Thyroid gland (tissue), 4 donors: ENCODE data around the gene SNX24. TPM values are rescaled to one million over a fixed set of nuclear protein-coding genes. Genes with fewer than 3 reads are reported as not detected.

Source experiments
- DNase-seq, 2 donors: peaks; one replicate each; pipeline ENCODE4 v3.0.0-alpha.2; 2019
- H3K27ac ChIP-seq, 3 donors: fragments of 200-600 bp; sonication (generic); 1 replicate in 2 of 3; 2 replicates in 1 of 3; pipeline ENCODE4 v1.5.1; 2016 to 2019; ENCODE audit warnings: mild to moderate bottlenecking in 1 of 3, moderate library complexity in 1 of 3
- H3K27me3 ChIP-seq: fragments of 200-600 bp; sonication (generic); one replicate; pipeline ENCODE4 v1.5.1; 2019
- H3K36me3 ChIP-seq, 2 donors: fragments of 200-600 bp; sonication (generic); one replicate each; pipeline ENCODE4 v1.5.1; 2016 to 2019
- H3K4me1 ChIP-seq, 2 donors: fragments of 200-600 bp; sonication (generic); one replicate each; pipeline ENCODE4 v1.5.1; 2017 to 2019
- H3K4me3 ChIP-seq, 3 donors: fragments of 200-600 bp; sonication (generic); replicated peaks in 1 of 3; 1 replicate in 2 of 3; 2 replicates in 1 of 3; pipeline ENCODE4 v1.5.1; 2016; ENCODE audit warnings: mild to moderate bottlenecking in 1 of 3
- H3K9me3 ChIP-seq: fragments of 200-600 bp; sonication (generic); one replicate; pipeline ENCODE4 v1.5.1; 2017
- POLR2A ChIP-seq, 2 donors: fragments of 450-650 bp; IDR thresholded peaks; one replicate each; pipeline ENCODE4 v1.6.1; 2017; ENCODE audit warnings: antibody characterized with exemption in 2 of 2, mild to moderate bottlenecking in 2 of 2, moderate library complexity in 1 of 2
- WGBS, 2 donors: methylation state at CpG; one replicate each; pipeline ENCODE4 v1.1.5; 2017; 5-methylcytosine and 5-hydroxymethylcytosine counted together
- intact Hi-C: fragments of 100-400 bp; cut with DNase I; formaldehyde crosslinking; loops from one replicate; pipeline ENCODE4 v1.15.1; 2023
- total RNA-seq, 4 donors: library from RNA; depleted of rRNA; stranded (reverse); fragments of >200 nt; gene quantifications; one replicate each; pipeline ENCODE4 v1.2.3, GENCODE V29; 2016
- TF ChIP-seq, protein P1 (sequence below), 6 experiments: fragments of 200-600 bp in 3 of 6; fragments of 450-650 bp in 3 of 6; sonication (generic) in 3 of 6; IDR thresholded peaks; one replicate each; pipeline ENCODE4 v1.5.1; 2016 to 2019; ENCODE audit warnings: antibody characterized with exemption in 6 of 6, mild to moderate bottlenecking in 2 of 6, inconsistent platforms in 1 of 6, moderate library complexity in 1 of 6

SNX24 gene
- total RNA-seq, 4 donors from 2014 or later: 17.1 to 39.7 (median 33.1) TPM

DNA sequence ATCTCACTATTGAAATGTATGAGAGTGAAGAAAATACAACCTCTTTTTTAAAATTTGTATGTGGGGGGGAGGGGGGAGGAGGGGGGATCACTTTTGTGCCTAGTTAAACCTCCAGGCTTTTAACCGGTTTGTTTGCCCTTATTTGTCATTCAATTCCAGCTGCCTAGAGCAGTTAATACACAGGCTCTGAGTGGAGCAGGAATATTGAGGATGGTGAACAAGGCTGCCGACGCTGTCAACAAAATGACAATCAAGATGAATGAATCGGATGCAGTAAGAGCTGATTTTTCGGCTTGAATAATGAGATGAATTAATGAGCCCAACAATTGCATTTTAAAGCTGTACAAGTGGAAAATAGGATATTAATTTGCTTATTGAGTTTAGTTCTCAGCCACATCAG lies 28.7 kb upstream of the SNX24 start:
- H3K4me1 ChIP-seq: no peaks in the 10 kb centered on the region
- 85 to 86% methylated on average over 5 of the region's 5 CpGs for WGBS, 2 donors
- H3K36me3 ChIP-seq: peaks cover 0 to 6% of the 10 kb centered on the region in 2 donors
- H3K9me3 ChIP-seq: no peaks in the 10 kb centered on the region
- no peak overlapping the region for H3K27ac ChIP-seq
- H3K27me3 ChIP-seq: no peaks in the 10 kb centered on the region
- intact Hi-C loops: no loop called here
- H3K4me3 ChIP-seq: no peak overlapping the region
- TF ChIP-seq, protein P1, sequence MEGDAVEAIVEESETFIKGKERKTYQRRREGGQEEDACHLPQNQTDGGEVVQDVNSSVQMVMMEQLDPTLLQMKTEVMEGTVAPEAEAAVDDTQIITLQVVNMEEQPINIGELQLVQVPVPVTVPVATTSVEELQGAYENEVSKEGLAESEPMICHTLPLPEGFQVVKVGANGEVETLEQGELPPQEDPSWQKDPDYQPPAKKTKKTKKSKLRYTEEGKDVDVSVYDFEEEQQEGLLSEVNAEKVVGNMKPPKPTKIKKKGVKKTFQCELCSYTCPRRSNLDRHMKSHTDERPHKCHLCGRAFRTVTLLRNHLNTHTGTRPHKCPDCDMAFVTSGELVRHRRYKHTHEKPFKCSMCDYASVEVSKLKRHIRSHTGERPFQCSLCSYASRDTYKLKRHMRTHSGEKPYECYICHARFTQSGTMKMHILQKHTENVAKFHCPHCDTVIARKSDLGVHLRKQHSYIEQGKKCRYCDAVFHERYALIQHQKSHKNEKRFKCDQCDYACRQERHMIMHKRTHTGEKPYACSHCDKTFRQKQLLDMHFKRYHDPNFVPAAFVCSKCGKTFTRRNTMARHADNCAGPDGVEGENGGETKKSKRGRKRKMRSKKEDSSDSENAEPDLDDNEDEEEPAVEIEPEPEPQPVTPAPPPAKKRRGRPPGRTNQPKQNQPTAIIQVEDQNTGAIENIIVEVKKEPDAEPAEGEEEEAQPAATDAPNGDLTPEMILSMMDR (IDR thresholded peaks at IDR 0.05): no peak
- TF ChIP-seq POLR2A (IDR thresholded peaks at IDR 0.05): no peak
- DNase-seq: no peak

DNA sequence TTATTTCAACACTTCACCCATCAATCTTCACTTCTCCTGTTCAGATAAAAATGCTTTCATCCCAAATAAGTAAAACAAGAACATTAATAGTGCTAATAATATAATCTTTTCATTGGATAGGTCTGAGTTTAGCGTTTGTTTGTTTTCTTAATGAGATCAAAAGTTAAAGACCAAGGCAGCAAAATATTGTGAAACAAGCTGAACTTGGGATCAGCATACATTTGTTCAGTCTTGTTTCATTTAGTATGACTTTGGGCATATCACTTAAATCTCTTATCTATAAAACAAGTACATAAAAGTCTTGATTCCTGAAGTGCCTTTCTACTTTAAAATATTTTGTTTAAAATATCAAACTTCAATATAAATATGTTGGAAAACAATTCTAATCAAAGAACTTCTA lies 13.4 kb upstream of the SNX24 start:
- no peaks in the 10 kb centered on the region for H3K27me3 ChIP-seq
- H3K36me3 ChIP-seq: peaks cover 2 to 15% of the 10 kb centered on the region in 2 donors
- no peak overlapping the region for H3K4me3 ChIP-seq
- intact Hi-C loops: no loop called here
- DNase-seq: no peak
- no peaks in the 10 kb centered on the region for H3K4me1 ChIP-seq
- 86 to 87% methylated on average over 1 of the region's 1 CpG for WGBS, 2 donors
- H3K27ac ChIP-seq: no peak overlapping the region
- no peaks in the 10 kb centered on the region for H3K9me3 ChIP-seq
- TF ChIP-seq, protein P1 (IDR thresholded peaks at IDR 0.05): no peak
- no peak for TF ChIP-seq POLR2A (IDR thresholded peaks at IDR 0.05)

DNA sequence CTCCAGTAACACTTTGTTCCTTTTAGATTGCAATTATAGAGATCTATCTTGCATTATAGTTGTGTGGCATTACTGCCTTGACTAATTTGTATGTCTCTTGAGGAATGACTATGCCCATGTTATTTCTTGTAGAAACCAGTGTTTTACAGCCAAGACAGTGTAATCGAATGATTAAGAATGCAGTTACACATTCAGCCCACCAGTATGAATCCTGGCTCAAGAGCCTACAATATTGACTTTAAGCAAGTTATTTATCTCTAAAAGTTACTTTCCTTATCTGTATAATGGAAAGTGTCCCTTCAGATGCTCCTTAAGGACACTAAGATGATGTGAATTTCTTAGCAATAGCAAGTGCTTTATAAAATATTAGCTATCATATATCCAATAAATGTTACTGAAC lies 9.7 kb upstream of the SNX24 start:
- DNase-seq: no peak
- TF ChIP-seq, protein P1 (IDR thresholded peaks at IDR 0.05): peak in 1 of 6 experiments; percentile 4
- no peak for TF ChIP-seq POLR2A (IDR thresholded peaks at IDR 0.05)
- Histone ChIP-seq H3K9me3 (no peaks in the 10 kb centered on the region), H3K4me3 (no peak overlapping the region), H3K27me3 (no peaks in the 10 kb centered on the region), H3K36me3 (no peaks in the 10 kb centered on the region), H3K4me1 (no peaks in the 10 kb centered on the region), H3K27ac (no peak overlapping the region)
- intact Hi-C loops: no loop called here
- WGBS, 2 donors: 85% methylated on average over 1 of the region's 1 CpG

DNA sequence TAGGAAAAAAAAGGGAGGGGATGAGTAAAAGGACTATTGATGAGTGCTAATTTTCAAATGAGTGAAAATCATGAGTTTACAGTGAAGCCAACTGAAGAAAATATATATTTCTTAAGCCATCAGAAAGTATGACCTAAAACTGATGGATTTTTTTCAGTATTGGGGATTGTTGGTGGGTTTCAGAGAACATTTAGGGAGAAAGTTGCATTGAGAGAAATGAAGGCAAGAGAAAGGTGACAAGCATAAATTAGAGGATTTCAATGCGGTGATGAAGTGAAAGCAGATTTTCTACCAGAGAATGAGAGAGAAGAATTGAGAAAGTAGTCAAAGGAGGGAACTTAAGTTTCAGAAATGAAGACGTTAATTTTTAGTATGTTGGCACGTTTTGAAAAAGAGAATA lies 8.5 kb upstream of the SNX24 start:
- Histone ChIP-seq H3K9me3 (no peaks in the 10 kb centered on the region), H3K36me3 (no peaks in the 10 kb centered on the region), H3K27ac (no peak overlapping the region), H3K27me3 (no peaks in the 10 kb centered on the region), H3K4me3 (no peak overlapping the region), H3K4me1 (no peaks in the 10 kb centered on the region)
- WGBS, 2 donors: 89 to 96% methylated on average over 3 of the region's 3 CpGs
- TF ChIP-seq POLR2A (IDR thresholded peaks at IDR 0.05): no peak
- TF ChIP-seq, protein P1 (IDR thresholded peaks at IDR 0.05): no peak
- intact Hi-C loops: no loop called here
- no peak for DNase-seq

DNA sequence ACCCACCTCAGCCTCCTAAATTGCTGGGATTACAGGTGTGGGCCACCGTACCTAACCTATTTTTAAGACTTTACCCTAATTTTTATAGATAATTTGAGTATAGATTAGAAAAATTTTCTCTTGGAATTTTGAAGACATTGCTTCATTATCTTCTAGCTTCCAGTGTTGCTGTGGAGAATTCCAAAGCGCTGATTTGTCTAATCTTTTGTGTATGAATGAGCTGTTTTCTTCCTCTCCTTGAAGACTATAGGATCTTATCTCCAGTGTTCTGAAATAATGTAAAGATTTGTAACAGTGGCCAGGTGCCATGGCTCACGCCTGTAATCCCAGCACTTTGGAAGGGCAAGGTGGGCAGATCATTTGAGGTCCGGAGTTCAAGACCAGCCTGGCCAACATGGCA lies 5.7 kb upstream of the SNX24 start:
- Histone ChIP-seq H3K27me3 (no peaks in the 10 kb centered on the region), H3K9me3 (no peaks in the 10 kb centered on the region), H3K4me3 (no peak overlapping the region), H3K27ac (no peak overlapping the region), H3K36me3 (no peaks in the 10 kb centered on the region), H3K4me1 (peaks cover 5 to 7% of the 10 kb centered on the region in 2 donors)
- TF ChIP-seq, protein P1 (IDR thresholded peaks at IDR 0.05): no peak
- TF ChIP-seq POLR2A (IDR thresholded peaks at IDR 0.05): no peak
- DNase-seq: no peak
- intact Hi-C loops: no loop called here
- WGBS, 2 donors: 97 to 100% methylated on average over 4 of the region's 4 CpGs
